Psoas muscle (tissue), 8 donors: ENCODE measurements around the gene MAGIX. TPM values are rescaled to one million over a fixed set of nuclear protein-coding genes. Genes with fewer than 3 reads are reported as not detected.
"Not testable (repeated sequence)": the region's sequence is repeated elsewhere in the genome, so short reads cannot be mapped to it uniquely, and the experiment has no call there.

ENCODE experiments used
- ATAC-seq, 4 donors: fragments of 200-7000 bp; cut with Tn5 transposase; one replicate each; pipeline ENCODE4 v1.9.1; 2020; ENCODE audit warnings: moderate library complexity in 3 of 4, mild to moderate bottlenecking in 2 of 4
- DNase-seq, 2 donors: peaks; one replicate each; pipeline ENCODE4 v3.0.0-alpha.2; 2020
- H3K27ac ChIP-seq: fragments of 200-600 bp; one replicate; pipeline ENCODE4 v1.8.0; 2022
- H3K27me3 ChIP-seq, 3 donors: fragments of 200-600 bp in 1 of 3; one replicate each; pipeline versions ENCODE4 v1.6.1 to v1.8.0; 2013 to 2022; ENCODE audit warnings: low read length in 2 of 3, mild to moderate bottlenecking in 2 of 3, moderate library complexity in 1 of 3; ENCODE audit not compliant: insufficient read depth in 3 of 3
- H3K36me3 ChIP-seq, 2 donors: fragments of 200-600 bp in 1 of 2; one replicate each; pipeline versions ENCODE4 v1.6.1 to v1.8.0; 2013 to 2022; ENCODE audit warnings: low read depth in 1 of 2, mild to moderate bottlenecking in 1 of 2, moderate library complexity in 1 of 2; ENCODE audit not compliant: insufficient read depth in 1 of 2
- H3K4me1 ChIP-seq: fragments of 200-600 bp; one replicate; pipeline ENCODE4 v1.8.0; 2022
- H3K4me3 ChIP-seq: fragments of 200-600 bp; one replicate; pipeline ENCODE4 v1.8.0; 2022; ENCODE audit warnings: mild to moderate bottlenecking
- H3K9me3 ChIP-seq: fragments of 200-600 bp; one replicate; pipeline ENCODE4 v1.8.0; 2022
- CTCF ChIP-seq: fragments of 200-600 bp; IDR thresholded peaks from one replicate; pipeline ENCODE4 v1.8.0; 2022; ENCODE audit warnings: antibody characterized with exemption
- WGBS, 3 donors: extraction: QIAGEN DNeasy Blood & Tissue Kit; methylation state at CpG; one replicate each; pipeline versions ENCODE4 v1.1.6 to v1.1.7; 2013; 5-methylcytosine and 5-hydroxymethylcytosine counted together
- intact Hi-C, 2 donors: fragments of 100-400 bp; cut with DNase I; formaldehyde crosslinking; loops; one replicate each; pipeline versions ENCODE4 v1.11.0 to v1.14.2; 2022
- polyA plus RNA-seq, 3 donors: library from polyadenylated mRNA; stranded (reverse); fragments of 200-250 nt; gene quantifications; one replicate each; pipeline ENCODE4 v1.2.3, GENCODE V29; 2013
- total RNA-seq, 4 donors: library from RNA; stranded (reverse); fragmentation: NEBNext Ultra II Directional in 2 of 4; extraction: Animal tissue kit (Norgen Biotek cat#: 25700) in 2 of 4; gene quantifications; one replicate each; pipeline versions ENCODE4 v1.2.1 to v1.2.4, GENCODE V29; 2021 to 2023
- donor health status: healthy with polysubstance abuse.
- donor health status: DM: no; HTN: no; CAD: no; lungs with moderate emphysema.
- donor health status: Bipolar disorder and iron deficiency.
- donor health status: healthy.
- donor health status: DM: yes; HTN: yes; CAD: no.
- donor health status: DM: no; HTN: no; CAD: no.
- donor health status: DM: no; HTN: no; CAD: no.
- donor health status: DM: yes; HTN: yes; CAD: no.

The MAGIX gene
- total and polyA plus RNA-seq, 7 donors: 2.9 to 8.0 (median 3.7) TPM

- TF ChIP-seq CTCF: no peak
- Histone ChIP-seq H3K27me3 (no peaks in the 10 kb centered on the region), H3K4me3 (peak overlapping the region; percentile 75), H3K27ac (peak overlapping the region; percentile 86), H3K4me1 (no peaks in the 10 kb centered on the region), H3K36me3 (peaks cover 0 to 29% of the 10 kb centered on the region in 2 donors), H3K9me3 (no peaks in the 10 kb centered on the region)
- 0 to 20% (median 0%) methylated on average over 21 to 36 of the region's 37 CpGs for WGBS, 3 donors
- peak; percentile 66 to 86 for DNase-seq
- ATAC-seq: peak; percentile 72 to 81 (median 75)
- intact Hi-C loops: no loop called here
Measured at GRCh38 chrX:49172280-49172780, 9.8 kb downstream of the MAGIX start.

- H3K9me3 ChIP-seq, intact Hi-C loops, H3K4me1 ChIP-seq, H3K4me3 ChIP-seq, H3K27me3 ChIP-seq, DNase-seq, ATAC-seq: not testable (repeated sequence)
- Histone ChIP-seq H3K36me3 (peaks cover 0 to 29% of the 10 kb centered on the region in 2 donors), H3K27ac (peak overlapping the region; percentile 86)
- WGBS, 3 donors: 81 to 93% (median 85%) methylated on average over 8 of the region's 8 CpGs
Measured at GRCh38 chrX:49173544-49173943, 11.0 kb downstream of the MAGIX start.

GRCh38 chrX:49174723-49175122, 12.2 kb downstream of the MAGIX start:
- H3K27ac ChIP-seq: no peak overlapping the region
- TF ChIP-seq CTCF: no peak
- H3K4me3 ChIP-seq: no peak overlapping the region
- ATAC-seq (no peak), DNase-seq (no peak)
- 60 to 77% (median 68%) methylated on average over 3 of the region's 3 CpGs for WGBS, 3 donors
- no peaks in the 10 kb centered on the region for H3K27me3 ChIP-seq
- peaks cover 0 to 29% of the 10 kb centered on the region in 2 donors for H3K36me3 ChIP-seq
- no peaks in the 10 kb centered on the region for H3K9me3 ChIP-seq
- intact Hi-C loops: no loop called here
- no peaks in the 10 kb centered on the region for H3K4me1 ChIP-seq

GRCh38 chrX:49175435-49176274, 13.1 kb downstream of the MAGIX start:
- ATAC-seq: no peak
- Histone ChIP-seq H3K9me3 (no peaks in the 10 kb centered on the region), H3K4me1 (no peaks in the 10 kb centered on the region), H3K27me3 (no peaks in the 10 kb centered on the region), H3K4me3 (no peak overlapping the region), H3K27ac (no peak overlapping the region), H3K36me3 (peaks cover 0 to 29% of the 10 kb centered on the region in 2 donors)
- intact Hi-C loops: no loop called here
- DNase-seq: no peak
- no peak for TF ChIP-seq CTCF
- 87 to 93% (median 91%) methylated on average over 33 to 43 of the region's 43 CpGs for WGBS, 3 donors

GRCh38 chrX:49176421-49177326, 14.1 kb downstream of the MAGIX start:
- Histone ChIP-seq H3K9me3 (no peaks in the 10 kb centered on the region), H3K27ac (peak overlapping the region; percentile 73), H3K4me3 (no peak overlapping the region), H3K4me1 (no peaks in the 10 kb centered on the region), H3K27me3 (no peaks in the 10 kb centered on the region), H3K36me3 (peaks cover 0 to 29% of the 10 kb centered on the region in 2 donors)
- no peak for TF ChIP-seq CTCF
- no peak for ATAC-seq
- no peak for DNase-seq
- intact Hi-C loops: no loop called here
- WGBS, 3 donors: 60 to 63% (median 63%) methylated on average over 22 to 27 of the region's 27 CpGs
